ENCODE results near the gene RAI14. TPM values are rescaled to one million over a fixed set of nuclear protein-coding genes. Genes with fewer than 3 reads are reported as not detected.
A peak's percentile ranks its signal among the peaks of the same experiment; 100 is the strongest.
"Not testable (repeated sequence)": the region's sequence is repeated elsewhere in the genome, so short reads cannot be mapped to it uniquely, and the experiment has no call there.

Gene RAI14
- polyA plus RNA-seq, 4 donors: 87.4 to 100 (median 95.0) TPM

DNA sequence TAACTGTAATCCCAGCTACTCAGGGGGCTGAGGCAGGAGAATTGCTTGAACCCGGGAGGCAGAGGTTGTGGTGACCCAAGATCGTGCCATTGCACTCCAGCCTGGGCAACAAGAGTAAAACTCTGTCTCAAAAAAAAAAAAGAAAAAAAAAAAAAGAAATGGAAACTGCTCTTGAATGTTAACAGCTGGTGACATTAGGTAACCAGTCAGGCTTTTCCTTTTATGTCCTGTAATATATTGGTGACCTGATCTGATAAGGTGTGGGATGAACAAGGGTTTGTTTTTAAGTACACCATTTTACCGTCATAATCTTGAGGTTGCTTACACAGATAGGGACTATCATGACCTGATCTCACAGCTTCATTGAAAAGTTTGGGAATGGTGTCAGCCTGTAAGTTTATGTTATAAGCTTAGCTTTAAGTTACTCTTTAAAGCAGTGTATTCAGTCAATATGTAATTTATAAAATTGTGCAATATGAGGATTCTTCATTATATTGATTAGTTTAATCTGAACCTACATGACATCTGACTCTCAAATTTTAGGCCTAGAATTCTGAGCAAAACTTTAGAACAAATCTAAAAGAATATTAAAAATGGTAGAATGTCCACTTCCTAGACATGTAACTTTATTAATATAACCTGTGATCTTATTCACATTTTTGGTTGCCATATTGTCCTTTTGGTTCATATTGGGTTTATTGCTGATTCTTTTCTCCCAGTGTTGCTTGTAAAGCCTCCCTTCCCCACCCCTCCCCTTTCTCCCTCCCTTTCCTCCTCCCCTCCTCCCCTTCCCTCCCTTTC, 41.4 kb downstream of the RAI14 start:
- no peak for DNase-seq (ENCODE audit: low read depth in 4 of 4, low spot score in 2 of 4)

DNA sequence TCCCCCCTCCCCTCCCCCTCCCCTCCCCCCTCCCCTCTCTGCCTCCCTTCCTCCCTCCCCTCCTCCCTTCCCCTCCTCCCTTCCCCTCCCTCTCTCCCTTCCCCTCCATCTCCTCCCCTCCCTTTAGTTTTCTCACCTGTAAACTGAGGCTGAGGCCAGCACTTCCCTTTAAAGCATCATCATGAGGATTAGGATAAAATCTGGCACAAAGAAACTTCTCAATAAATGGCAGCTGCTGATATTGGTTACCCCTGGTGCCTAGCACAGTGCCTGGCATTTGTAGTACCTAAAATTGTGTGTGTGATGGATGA, 41.9 kb downstream of the RAI14 start:
- no peak for DNase-seq (ENCODE audit: low read depth in 4 of 4, low spot score in 2 of 4)

DNA sequence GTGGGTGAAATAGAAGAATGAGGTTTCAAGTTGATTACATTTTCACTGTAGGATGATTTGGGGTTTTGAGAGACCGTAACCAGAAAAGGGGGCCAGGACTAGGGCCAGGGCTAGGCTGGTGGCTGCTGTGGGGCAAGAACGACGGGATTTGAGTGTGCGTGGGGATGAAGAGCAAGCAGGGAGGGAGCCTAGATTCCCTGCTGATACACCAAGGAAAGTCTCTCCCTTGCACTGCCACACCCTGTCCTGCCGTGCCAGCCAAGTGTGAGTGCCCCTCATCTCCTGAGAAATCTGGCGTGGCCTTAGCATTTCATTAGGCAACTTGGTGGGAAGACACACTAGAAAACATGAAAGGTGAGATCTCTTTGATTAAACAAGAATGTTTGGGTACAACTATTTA, 42.6 kb downstream of the RAI14 start:
- no peak for DNase-seq (ENCODE audit: low read depth in 4 of 4, low spot score in 2 of 4)

DNA sequence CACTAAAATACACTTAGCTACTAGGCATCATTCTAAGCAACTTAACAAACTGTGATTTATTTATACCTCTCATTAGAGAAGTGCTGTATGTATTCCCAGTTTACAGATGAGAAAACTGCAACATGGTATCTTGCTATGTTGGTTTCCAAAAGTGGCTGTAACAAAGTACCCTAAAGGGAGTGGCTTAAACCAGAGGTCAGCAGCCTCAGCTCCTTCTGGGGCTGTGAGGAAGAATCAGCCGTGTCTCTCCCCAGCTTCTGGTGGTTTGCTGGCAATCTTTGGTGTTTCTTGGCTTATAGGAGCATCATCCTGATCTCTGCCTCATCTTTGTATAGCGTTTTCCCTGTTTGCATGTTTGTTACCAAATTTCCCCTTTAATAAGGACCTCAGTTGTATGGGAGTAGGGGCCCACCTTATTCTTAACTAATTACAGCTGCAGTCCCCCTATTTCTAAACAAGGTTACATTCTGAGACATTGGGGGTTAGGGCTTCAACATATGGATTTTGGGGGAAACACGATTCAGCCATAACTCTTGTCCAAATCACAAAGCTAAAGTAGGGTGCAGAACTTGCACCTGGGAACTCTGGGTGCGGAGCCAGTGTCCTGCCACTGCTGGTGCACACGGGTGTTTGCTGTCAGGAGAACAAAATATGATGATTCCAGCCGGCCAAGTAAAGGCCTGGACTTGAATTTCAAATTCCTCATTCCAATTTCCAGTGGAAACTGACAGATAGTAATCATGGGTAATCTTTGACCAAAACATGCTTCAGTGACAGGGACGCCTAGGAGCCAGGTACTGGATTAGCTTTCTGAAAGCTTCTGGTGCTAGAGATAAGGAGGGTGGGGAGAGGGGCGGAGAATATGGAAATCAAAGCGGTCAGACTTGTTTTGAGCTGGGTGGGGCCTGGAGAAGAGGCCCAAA, 43.3 kb downstream of the RAI14 start:
- DNase-seq (ENCODE audit: low read depth in 4 of 4, low spot score in 2 of 4): no peak

DNA sequence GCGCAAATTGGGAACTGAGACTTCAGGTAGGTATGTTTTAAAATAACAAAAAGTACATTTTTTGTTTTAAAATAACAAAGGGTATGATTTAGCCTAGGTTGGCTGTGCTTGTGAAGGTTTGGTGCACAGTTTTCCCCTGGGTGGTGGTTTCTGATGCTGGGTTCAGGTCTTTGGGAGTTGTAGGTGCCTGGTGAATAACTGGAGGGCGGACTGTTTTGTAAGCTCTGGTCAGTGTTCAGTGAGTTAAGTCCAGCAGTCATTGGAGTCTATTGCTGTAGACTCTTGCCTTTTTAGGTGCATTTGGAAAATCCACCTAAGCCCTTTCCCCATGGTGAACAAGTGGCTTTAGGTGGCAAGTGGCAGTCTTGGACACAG, 43.9 kb downstream of the RAI14 start:
- DNase-seq (ENCODE audit: low read depth in 4 of 4, low spot score in 2 of 4): no peak

DNA sequence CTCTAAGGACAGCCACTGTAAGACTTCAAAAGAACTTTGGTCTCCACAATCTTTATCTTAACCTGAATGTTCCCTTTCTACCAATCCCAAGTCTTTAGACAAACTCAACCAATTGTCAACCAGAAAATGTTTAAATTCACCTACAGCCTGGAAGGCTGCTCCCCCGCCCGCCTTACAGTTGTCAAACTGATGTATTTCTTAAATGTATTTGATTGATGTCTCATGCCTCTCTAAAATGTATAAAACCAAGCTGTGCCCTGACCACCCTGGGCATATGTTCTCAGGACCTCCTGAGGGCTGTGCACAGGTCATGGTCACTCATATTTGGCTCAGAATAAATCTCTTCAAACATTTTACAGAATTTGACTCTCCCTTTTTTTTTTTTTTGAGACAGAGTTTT, 45.3 kb downstream of the RAI14 start:
- not testable (repeated sequence) for DNase-seq (ENCODE audit: low read depth in 4 of 4, low spot score in 2 of 4)

DNA sequence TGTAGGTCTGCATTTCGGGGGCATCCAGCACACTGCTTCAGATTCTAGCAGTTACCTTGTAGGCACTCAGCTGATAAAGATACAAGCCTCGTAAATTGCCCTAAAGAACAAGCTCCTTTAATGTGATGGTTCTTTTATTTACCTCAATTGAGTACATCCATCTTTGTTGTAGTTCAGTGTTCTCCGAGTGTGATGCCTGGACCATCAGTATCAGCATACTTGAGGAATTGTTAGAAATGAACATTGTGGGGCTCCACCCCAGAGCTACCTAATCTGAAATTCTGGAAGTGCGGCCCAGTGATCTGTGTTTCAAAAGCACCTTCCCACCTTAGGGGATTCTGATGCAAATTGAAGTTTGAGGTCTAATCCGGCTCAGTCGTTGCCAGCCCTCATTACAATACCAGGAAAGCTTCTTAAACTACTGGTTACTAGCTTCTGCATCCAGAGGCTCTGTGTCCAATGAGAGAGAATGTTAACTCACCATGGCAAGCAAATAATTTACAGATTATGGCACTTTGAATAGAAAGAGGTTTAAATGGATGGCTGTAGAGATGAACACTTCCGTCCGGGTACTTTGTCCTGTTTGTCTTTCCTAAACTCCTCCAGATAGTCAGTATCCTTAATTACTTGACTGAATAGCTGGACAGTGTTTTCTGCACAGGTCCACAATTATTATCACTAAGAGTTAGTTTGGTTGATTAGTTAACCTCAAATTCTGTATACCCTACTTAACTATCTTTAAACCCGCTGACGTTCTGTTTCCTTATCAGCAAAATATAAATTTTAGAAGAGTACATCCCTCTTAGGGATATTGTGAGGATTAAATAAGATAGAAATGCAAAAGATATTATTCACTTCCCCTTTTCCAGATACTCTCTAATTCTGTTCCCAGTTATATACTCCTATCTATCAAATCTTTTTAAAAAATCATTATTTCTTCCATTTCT, 47.9 kb downstream of the RAI14 start:
- no peak for DNase-seq (ENCODE audit: low read depth in 4 of 4, low spot score in 2 of 4)

DNA sequence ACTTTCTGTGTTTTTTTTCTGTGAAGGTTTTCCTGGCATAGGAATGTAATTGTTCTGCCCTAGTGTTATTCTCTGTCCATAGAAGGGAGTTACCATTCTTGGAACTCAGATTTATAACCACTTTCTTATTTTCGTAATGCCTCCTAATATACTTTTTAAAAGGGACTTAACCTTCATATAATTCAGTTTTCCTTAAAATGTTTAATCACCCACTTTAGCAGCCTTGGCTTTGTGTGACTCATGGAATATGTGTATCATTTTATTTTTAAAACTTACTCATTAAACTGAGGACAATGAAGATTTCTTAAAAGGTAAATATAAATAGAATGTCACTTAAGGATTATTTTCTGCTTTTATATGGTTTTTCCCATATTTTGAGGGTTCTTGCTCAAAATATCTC, 50.0 kb downstream of the RAI14 start:
- DNase-seq (ENCODE audit: low read depth in 4 of 4, low spot score in 2 of 4): no peak

DNA sequence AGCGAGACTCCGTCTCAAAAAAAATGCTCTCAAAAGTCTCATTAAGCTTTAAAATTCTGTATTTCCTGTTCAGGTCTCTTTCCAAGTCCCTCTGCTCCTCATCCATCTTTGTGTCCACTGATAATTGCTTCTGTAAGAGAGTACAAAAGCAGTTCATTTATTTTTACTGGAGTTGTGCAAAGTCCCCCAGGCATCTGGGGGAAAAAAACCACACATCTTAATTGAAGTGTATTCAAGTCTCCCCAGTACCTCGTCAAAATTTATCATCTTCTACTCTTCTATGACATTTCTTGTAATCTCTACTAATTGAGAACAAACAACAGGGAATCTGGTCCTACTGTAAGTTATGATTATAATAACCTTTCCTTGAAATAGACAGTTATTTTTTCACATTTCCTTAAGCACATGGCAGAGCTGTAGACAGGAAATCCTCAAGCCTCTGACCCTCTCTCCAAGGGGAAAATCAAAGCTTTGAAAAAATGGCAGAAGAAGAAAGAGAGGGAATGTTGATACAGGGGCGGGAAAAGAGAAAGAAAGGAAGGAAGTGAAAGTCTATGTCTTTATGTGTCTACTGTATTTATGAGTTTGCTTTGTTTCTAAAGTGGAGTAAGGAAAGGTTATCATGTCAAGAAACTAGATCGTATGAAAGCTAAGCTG, 51.5 kb downstream of the RAI14 start:
- DNase-seq (ENCODE audit: low read depth in 4 of 4, low spot score in 2 of 4): no peak

DNA sequence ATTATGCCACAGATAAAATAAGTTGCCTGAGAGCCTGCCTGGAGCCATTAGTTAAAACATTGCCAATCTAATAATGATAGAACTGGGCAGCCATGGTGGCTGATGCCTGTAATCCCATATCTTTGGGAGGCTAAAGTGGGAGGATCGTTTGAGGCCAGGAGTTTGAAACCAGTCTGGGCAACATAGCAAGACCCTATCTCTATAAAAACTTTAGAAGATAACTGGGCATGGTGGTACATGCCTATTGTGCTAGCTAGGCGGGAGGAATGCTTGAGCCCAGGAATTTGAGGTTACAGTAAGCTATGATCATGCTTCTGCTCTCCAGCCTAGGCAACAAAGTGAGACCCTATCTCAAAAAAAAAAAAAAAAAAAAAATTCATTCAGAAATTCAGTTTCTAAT, 52.6 kb downstream of the RAI14 start:
- DNase-seq (ENCODE audit: low read depth in 4 of 4, low spot score in 2 of 4): no peak

DNA sequence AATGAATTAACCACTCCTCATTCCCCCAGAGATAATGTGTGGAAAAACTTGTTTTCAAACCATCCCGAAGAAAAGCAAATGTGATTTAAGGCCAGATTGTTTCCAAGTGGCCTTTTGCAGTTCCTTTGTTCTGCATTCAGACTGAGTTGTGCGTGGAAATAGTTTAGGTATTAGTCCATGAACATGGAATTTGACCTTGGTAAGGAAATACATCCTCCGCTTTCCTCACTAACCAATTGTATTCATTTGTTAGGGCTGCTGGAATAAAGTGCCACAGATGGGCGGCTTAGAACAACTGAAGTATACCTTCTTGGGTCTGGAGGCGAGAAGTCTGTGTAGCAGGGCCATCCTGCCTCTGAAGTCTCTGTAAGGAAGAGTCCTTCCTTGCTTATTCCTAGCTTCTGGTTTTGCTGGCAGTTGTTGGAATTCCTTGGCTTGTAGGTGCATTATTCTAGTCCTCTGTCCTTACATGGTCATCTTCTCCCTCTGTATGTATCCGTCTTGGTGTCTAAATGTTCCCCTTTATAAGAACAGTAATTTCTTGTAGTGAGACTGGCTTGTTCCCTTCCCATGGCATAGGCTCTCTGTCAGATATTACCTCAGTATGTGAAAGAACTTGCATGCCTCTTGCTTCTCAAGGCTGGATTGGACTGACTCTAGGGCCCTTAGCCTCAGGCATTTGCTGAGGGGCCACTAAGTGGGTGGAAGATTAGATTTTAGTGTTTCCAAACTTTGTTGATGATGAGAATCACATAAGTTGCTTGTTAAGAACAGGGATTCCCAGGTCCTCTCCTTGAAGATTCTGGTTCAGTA, 53.9 kb downstream of the RAI14 start:
- DNase-seq (ENCODE audit: low read depth in 4 of 4, low spot score in 2 of 4): no peak

DNA sequence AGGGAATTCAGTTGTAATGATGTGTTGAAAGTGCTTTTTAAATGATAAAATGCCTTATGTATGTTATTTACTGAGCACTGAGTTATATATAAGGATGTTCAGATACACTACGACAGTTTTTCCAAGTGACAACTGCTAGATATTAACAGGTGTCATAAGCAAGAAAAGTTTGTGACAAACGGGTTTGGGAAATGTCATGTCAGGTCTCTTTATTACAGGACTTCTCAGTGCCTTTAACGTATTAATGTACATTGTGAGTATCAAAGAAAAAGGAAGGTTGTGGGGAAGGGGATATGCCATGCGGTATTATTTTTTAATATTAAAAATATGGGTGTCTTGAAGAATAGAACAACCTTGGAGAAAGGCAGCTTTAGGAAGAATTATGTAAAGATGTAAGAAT, 56.4 kb downstream of the RAI14 start:
- no peak for DNase-seq (ENCODE audit: low read depth in 4 of 4, low spot score in 2 of 4)

DNA sequence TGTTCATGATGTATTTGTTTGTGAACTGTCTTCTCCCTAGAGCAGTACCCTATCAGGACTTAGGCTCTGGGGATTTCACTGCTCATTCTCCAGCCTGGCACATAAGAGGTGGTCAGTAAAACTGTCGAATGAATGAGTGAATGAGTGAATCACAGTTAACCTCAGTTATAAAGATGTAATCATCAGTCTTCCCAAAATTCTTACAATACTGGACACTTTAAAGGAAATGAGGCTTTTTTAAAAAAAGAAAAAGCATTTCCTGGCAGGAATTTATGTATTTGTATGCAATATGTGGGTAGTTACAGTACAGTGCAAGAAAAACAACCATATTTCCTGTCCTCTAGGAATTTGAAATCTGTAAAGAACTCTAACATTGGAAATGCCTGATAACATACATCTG, 59.6 kb downstream of the RAI14 start:
- no peak for DNase-seq (ENCODE audit: low read depth in 4 of 4, low spot score in 2 of 4)

DNA sequence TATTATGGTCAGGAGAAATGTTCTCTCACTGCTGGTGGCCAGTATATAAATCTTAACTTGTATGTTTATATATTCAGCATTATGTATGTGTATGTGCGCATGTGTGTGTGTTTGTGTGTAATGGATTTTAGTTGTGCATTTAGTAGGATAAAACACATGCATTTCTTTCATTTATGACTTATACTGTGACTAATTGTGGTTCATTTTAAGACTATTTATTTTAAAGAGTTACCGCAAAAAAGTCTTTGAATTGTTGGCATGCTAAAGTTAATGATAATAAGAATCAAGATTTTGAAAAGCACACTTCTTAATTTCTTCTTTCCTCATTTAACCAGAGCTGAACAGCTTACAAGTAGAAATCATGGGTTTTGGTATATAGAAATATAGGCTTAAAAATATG, 60.9 kb downstream of the RAI14 start:
- no peak for DNase-seq (ENCODE audit: low read depth in 4 of 4, low spot score in 2 of 4)

DNA sequence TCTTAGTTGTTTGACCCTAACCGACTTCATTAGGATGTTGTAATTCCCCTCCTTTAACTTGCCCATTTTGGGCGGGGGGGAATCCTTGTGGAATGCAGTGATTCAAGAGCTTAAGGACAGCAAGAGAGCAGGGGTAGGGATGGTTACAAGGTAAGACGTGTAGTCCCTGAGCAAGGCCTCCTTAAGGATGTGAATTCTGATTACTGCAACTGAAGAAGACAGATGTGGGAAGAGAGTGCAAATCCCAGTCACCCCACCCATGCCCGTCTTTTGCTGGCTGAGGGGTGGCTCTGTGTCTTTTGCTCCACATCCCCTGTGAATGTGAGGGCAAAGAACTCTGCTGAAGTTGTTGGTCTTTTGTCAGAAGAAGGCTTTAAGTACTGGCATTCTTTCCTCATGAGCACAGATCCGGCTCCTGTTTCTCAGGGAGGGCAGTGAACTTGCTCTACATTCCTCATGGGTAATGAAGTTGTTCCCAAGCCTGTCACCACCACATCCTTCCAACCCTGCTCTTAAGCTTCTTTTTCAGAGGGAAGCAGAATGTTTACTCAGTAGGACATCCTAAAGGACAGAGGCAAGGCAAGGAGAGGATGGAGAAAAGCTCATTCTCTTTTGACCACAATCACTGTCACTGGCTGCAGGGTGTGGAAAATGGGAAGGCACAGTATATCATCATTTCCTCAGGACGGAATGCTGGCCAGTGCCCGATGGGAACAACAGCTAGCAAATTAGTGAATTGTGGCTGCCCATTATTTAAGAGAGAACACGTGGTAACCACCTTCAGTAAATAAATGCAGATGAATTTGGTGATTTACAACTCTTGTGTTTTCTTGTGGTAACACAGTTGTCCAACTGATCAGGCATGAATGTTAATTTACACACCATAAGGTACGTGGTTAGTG, 61.5 kb downstream of the RAI14 start:
- peak in 3 of 4 donors; percentile 54 to 76 (median 75) for DNase-seq (ENCODE audit: low read depth in 4 of 4, low spot score in 2 of 4)

DNA sequence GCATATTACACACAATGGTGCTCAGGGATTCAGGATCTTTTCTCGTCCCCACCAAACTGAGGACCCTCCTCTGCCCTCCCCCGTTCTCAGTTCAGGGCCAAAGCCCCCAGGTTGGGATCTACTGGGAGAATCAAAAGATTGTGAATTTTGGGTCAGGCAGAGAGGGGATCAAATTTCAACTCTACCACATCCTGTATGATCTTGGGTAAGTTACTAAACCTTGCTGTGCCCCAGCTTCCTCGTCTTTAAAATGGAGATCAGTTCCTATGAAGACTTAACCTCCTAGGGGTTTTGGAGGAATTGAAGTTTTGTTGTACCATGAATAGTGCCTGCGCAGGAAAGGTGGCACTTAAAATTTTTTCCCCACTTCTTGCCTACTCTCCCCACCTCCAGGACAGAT, 62.4 kb downstream of the RAI14 start:
- no peak for DNase-seq (ENCODE audit: low read depth in 4 of 4, low spot score in 2 of 4)

DNA sequence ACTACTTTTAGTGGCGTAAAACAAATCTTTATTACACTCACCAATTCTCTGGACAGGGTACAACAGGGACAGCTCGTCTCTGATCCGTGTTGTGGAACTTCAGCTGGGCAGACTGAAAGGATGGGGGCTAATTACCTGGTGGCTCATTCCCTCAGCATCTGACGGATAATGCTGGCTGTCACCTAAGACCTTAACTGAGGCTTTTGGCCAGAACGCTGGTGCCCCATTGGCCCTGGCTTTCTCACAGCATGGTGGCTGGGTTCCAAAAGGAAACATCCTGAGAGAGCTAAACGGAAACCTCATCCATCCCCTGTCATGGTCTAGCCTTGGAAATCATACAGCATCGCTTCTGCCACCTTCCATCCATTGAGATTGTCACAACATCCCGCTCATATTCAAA, 62.9 kb downstream of the RAI14 start:
- no peak for DNase-seq (ENCODE audit: low read depth in 4 of 4, low spot score in 2 of 4)

DNA sequence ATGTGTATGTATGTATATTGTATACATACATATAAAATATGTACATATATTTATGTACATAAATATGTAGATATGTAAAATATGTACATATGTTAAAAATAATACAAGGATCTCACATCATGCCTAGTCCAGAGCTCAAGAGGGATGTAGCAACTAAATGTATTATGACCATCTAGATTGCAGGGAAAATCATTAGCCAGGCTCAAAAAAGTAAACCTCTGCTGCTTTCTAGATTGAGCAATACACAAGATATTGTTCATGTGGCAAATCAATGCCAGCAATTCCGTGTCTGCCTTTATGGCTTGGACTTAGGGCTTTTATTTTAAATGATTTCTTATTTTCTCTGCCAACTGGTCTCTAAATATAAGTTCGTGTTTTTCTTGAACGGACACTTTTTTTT, 65.2 kb downstream of the RAI14 start:
- no peak for DNase-seq (ENCODE audit: low read depth in 4 of 4, low spot score in 2 of 4)

DNA sequence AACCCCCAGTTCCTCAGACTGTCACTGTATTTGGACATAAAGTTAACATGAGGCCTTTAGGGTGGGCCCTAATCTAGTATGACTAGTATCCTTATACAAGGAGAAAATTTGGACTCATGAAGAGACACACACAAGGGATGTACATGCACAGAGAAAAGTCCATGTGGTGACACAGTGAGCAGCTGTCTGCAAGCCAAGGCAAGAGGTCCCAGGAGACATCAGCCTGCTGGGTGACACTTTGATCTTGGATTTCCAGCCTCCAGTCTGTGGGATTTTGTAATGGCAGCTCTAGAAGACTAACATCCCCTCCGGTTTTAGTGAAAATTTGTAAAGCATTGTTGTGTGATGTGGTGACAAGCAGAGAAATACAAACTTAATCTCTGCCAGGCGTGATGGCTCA, 66.1 kb downstream of the RAI14 start:
- no peak for DNase-seq (ENCODE audit: low read depth in 4 of 4, low spot score in 2 of 4)

Measured in left renal cortex interstitium (tissue), 4 donors.